Measurements from ENCODE around the gene EFHC2. TPM values are rescaled to one million over a fixed set of nuclear protein-coding genes. Genes with fewer than 3 reads are reported as not detected.
"Not testable (repeated sequence)": the region's sequence is repeated elsewhere in the genome, so short reads cannot be mapped to it uniquely, and the experiment has no call there.

EFHC2 gene
- total RNA-seq, 2 experiments from 2014 or later: 0.25 to 0.34 TPM

DNA sequence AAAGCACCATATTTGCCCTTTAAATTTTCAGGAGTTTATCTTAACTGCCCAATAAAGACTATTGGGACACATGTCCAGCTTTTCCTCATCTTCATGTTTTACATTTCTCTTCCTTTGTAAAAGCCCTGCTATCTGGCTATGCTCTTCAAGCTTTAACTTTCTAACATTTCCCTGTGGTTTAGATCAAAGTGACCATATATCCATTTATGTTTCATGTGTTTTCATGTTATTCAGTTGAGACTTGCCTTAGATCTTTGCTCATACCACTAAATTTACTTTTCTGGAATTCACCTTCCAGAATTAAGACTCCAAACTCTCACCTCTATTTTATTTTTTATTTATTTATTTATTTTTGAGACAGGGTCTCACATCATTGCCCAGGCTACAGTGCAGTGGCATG is 78.5 kb downstream of the EFHC2 start:
- Mint-ChIP-seq H3K27me3 (no peaks in the 10 kb centered on the region), H3K9me3 (no peaks in the 10 kb centered on the region), H3K36me3 (no peaks in the 10 kb centered on the region), H3K4me1 (peaks cover 24% of the 10 kb centered on the region), H3K4me3 (no peak overlapping the region), H3K27ac (peak overlapping the region; percentile 48)
- no peak for DNase-seq

DNA sequence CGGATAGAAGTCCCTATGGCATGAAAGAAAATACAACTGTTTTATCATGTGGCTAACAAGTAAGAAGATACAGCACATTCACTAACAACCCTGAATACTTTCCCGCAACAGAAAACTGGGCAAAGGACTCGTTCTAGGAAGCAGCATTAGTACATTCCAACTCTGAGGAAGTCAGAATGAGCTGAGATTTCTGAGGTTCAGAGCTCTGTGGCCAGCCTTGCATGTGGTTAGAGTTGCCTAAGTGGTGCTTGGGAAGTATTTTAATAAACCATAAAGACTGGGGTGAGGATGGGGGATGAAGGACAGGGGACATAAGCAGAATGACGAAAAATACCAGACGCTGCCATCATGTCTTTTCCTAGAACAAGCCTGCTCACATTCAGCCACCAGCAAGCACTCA is 82.2 kb downstream of the EFHC2 start:
- DNase-seq: no peak
- no peak overlapping the region for H3K4me3 Mint-ChIP-seq
- H3K9me3 Mint-ChIP-seq: peaks cover 3% of the 10 kb centered on the region
- peaks cover 11% of the 10 kb centered on the region for H3K36me3 Mint-ChIP-seq
- H3K27me3 Mint-ChIP-seq: no peaks in the 10 kb centered on the region
- H3K4me1 Mint-ChIP-seq: peaks cover 28% of the 10 kb centered on the region
- H3K27ac Mint-ChIP-seq: no peak overlapping the region

GRCh38 chrX:44260609-44261008 is 82.9 kb downstream of the EFHC2 start:
- peaks cover 25% of the 10 kb centered on the region for H3K4me1 Mint-ChIP-seq
- no peaks in the 10 kb centered on the region for H3K27me3 Mint-ChIP-seq
- peaks cover 17% of the 10 kb centered on the region for H3K36me3 Mint-ChIP-seq
- no peak overlapping the region for H3K27ac Mint-ChIP-seq
- H3K4me3 Mint-ChIP-seq: no peak overlapping the region
- H3K9me3 Mint-ChIP-seq: peaks cover 10% of the 10 kb centered on the region
- DNase-seq: no peak

GRCh38 chrX:44255742-44256141 is 87.7 kb downstream of the EFHC2 start:
- not testable (repeated sequence) for DNase-seq, H3K4me3 Mint-ChIP-seq, H3K27me3 Mint-ChIP-seq, H3K27ac Mint-ChIP-seq
- peaks cover 13% of the 10 kb centered on the region for H3K4me1 Mint-ChIP-seq
- peaks cover 32% of the 10 kb centered on the region for H3K36me3 Mint-ChIP-seq
- H3K9me3 Mint-ChIP-seq: peaks cover 17% of the 10 kb centered on the region

DNA sequence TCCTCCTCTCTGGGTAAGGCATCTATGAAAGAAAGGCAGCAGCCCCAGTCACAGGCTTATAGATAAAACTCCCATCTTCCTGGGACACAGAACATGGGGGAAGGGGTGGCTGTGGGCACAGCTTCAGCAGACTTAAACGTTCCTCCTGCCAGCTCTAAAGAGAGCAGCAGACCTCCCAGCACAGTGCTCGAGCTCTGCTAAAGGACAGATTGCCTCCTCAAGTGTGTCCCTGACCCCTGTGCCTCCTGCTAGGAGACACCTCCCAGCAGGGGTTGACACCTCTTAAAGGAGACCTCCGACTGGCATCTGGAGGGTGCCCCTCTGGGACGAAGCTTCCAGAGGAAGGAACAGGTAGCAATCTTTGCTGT is 89.9 kb downstream of the EFHC2 start:
- H3K9me3 Mint-ChIP-seq: peaks cover 18% of the 10 kb centered on the region
- peak overlapping the region; percentile 80 for H3K27ac Mint-ChIP-seq
- peaks cover 3% of the 10 kb centered on the region for H3K4me1 Mint-ChIP-seq
- H3K27me3 Mint-ChIP-seq: no peaks in the 10 kb centered on the region
- no peak overlapping the region for H3K4me3 Mint-ChIP-seq
- no peak for DNase-seq
- H3K36me3 Mint-ChIP-seq: peaks cover 32% of the 10 kb centered on the region

DNA sequence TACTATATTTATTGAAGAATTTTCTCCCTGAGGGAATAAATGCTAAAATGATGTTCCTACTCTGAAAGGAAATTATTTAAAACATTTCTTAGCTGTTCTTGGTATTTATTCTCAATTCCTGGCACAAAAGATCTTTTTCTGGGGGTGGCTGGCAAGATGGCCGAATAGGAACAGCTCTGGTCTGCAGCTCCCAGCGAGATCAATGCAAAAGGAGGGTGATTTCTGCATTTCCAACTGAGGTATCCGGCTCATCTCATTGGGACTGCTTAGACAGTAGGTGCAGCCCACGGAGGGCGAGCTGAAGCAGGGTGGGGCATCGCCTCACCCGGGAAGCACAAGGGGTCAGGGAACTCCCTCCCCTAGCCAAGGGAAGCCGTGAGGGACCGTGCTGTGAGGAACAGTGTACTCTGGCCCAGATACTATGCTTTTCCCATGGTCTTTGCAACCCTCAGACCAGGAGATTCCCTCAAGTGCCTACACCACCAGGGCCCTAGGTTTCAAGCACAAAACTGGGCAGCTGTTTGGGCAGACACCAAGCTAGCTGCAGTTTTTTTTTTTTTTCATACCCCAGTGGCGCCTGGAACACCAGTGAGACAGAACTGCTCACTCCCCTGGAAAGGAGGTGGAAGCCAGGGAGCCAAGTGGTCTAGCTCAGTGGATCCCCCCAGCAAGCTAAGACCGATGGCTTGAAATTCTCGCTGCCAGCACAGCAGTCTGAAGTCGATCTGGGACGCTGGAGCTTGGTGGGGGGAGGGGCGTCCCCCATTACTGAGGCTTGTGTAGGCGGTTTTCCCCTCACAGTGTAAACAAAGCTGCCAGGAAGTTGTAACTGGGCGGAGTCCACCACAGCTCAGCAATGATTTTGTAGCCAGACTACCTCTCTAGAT is 90.5 kb downstream of the EFHC2 start:
- not testable (repeated sequence) for H3K27me3 Mint-ChIP-seq, H3K4me1 Mint-ChIP-seq, H3K4me3 Mint-ChIP-seq
- peaks cover 18% of the 10 kb centered on the region for H3K9me3 Mint-ChIP-seq
- peaks cover 30% of the 10 kb centered on the region for H3K36me3 Mint-ChIP-seq
- DNase-seq: peak; percentile 33
- H3K27ac Mint-ChIP-seq: peak overlapping the region; percentile 80

DNA sequence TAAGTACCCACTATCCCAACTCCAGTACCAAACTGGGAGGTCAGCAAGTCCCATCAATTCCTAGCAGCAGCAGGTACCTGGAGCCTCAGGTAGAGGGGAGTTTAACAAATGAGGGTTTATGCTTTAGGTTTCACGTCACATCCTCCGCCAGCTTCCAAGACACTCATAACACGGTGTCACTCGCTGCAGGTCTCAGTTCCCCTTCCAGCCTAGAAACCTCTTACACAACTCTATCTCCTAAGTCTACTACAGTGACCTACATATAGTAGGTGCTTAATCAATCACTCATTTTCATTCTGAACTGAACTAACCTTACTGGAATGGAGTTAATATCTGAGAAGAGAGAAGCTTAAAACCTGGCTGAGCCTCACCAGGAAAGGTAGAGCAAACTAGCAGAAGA is 96.0 kb downstream of the EFHC2 start:
- H3K27me3 Mint-ChIP-seq: no peaks in the 10 kb centered on the region
- peaks cover 1% of the 10 kb centered on the region for H3K9me3 Mint-ChIP-seq
- no peak overlapping the region for H3K27ac Mint-ChIP-seq

DNA sequence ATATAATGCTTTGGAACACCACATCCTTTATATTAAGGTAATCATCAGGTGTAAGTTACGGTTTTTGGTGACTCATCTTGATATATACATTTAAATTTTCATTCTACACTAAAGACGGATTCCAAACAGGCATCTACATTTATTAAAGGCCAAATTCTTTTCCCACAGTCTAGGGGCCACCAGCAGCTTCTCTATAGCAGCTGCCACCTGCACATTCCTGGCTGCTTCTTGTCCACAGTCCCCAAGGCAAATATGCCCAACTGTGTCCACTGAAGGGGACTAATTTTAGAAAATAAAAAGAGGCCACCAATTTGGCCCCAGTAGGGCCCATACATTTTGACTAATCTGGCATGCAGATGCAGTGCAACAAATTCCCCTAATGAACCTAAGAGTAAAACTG is 96.6 kb downstream of the EFHC2 start:
- Mint-ChIP-seq H3K27ac (no peak overlapping the region), H3K36me3 (no peaks in the 10 kb centered on the region), H3K4me1 (peaks cover 11% of the 10 kb centered on the region), H3K4me3 (no peak overlapping the region), H3K9me3 (peaks cover 1% of the 10 kb centered on the region), H3K27me3 (no peaks in the 10 kb centered on the region)
- DNase-seq: no peak

More for the DNA sequence above, 96.0 kb downstream of the EFHC2 start:
- Mint-ChIP-seq H3K4me3 (no peak overlapping the region), H3K36me3 (no peaks in the 10 kb centered on the region), H3K4me1 (peaks cover 11% of the 10 kb centered on the region)
- no peak for DNase-seq

DNA sequence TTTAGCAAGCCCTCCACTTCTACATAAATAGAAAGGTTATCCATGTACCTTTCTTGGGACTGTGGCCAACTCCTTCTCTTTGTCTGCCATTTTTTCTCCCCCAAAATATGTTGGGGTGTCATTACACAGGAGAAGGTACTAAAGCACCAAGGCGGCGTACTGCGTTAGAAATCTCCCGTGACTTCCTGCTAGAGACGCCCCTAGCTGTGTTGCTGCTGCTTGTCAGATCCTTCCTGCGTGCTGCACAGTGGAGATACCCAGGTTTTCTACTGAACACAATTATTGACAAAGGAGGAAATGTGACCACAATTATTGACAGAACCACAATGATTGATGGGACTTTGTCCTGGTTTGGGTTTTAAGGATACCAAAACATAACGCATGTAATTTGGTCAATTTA is 97.7 kb downstream of the EFHC2 start:
- DNase-seq: peak; percentile 6
- H3K4me1 Mint-ChIP-seq: peaks cover 11% of the 10 kb centered on the region
- H3K4me3 Mint-ChIP-seq: no peak overlapping the region
- H3K9me3 Mint-ChIP-seq: peaks cover 1% of the 10 kb centered on the region
- no peaks in the 10 kb centered on the region for H3K27me3 Mint-ChIP-seq
- H3K27ac Mint-ChIP-seq: peak overlapping the region; percentile 62
- no peaks in the 10 kb centered on the region for H3K36me3 Mint-ChIP-seq

DNA sequence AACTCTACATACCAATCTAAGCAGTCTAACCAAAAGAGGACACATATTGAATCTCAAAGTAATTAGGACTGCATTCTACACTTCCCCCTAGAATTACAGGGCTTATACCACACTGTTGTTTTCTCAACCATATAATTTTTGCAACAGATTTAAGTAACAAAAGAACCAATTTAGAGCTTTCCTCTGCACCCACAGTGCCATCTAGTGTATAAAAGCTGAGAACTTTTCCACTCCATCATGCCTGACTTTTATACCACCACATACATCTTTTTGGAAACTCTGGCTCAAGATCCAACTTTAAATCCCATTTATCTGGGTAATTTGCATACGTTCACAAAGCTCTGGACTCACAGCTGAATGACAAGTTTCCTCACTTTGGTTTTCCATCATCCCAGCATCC is 99.5 kb downstream of the EFHC2 start:
- no peak for DNase-seq
- Mint-ChIP-seq H3K27me3 (no peaks in the 10 kb centered on the region), H3K4me3 (no peak overlapping the region), H3K27ac (no peak overlapping the region), H3K9me3 (no peaks in the 10 kb centered on the region), H3K36me3 (no peaks in the 10 kb centered on the region), H3K4me1 (peaks cover 11% of the 10 kb centered on the region)

DNA sequence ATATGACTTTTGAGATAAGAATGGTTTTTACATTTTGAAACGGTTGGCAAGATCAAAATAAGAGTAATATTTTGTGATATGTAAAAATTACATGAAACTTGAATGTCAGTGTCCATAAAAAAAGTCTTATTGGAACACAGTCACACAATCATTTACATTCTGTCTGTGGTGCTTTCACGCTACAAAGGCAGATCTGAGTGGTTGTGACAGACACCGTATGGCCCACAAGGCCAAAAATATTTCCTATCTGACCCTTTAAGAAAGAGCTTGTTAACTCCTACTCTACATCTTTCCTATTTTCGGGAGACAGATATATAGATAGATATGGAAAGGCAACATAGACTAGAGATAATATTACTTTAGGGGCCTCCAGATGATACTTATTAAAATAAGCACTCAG is 101.9 kb downstream of the EFHC2 start:
- DNase-seq: no peak
- H3K36me3 Mint-ChIP-seq: no peaks in the 10 kb centered on the region
- H3K27ac Mint-ChIP-seq: no peak overlapping the region
- H3K27me3 Mint-ChIP-seq: no peaks in the 10 kb centered on the region
- no peak overlapping the region for H3K4me3 Mint-ChIP-seq
- peaks cover 11% of the 10 kb centered on the region for H3K4me1 Mint-ChIP-seq
- H3K9me3 Mint-ChIP-seq: no peaks in the 10 kb centered on the region

DNA sequence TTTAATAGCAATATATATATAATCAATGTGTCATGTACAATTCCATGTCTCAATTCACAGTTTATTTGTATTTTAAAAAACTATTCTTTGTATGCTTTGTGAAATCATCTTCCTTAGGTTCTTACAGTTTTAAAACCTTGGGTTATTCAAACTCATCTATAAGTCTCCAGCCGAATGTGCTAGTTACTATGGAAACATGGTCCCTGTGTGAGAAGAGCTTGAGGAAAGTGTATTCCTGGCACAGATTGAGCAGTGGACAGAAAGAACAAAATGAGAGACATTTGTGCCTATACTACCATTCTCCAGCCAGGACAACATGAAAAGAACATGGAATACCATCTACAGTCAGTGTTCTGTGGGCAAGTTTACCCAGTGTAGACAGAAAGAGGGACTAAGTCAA is 103.4 kb downstream of the EFHC2 start:
- Mint-ChIP-seq H3K27ac (no peak overlapping the region), H3K27me3 (no peaks in the 10 kb centered on the region), H3K4me1 (peaks cover 8% of the 10 kb centered on the region), H3K36me3 (no peaks in the 10 kb centered on the region), H3K4me3 (no peak overlapping the region), H3K9me3 (no peaks in the 10 kb centered on the region)
- DNase-seq: no peak

GRCh38 chrX:44239036-44239435 is 104.4 kb downstream of the EFHC2 start:
- H3K27ac Mint-ChIP-seq: no peak overlapping the region
- H3K9me3 Mint-ChIP-seq: no peaks in the 10 kb centered on the region
- H3K36me3 Mint-ChIP-seq: no peaks in the 10 kb centered on the region
- peaks cover 6% of the 10 kb centered on the region for H3K4me1 Mint-ChIP-seq
- no peak for DNase-seq
- H3K27me3 Mint-ChIP-seq: no peaks in the 10 kb centered on the region
- no peak overlapping the region for H3K4me3 Mint-ChIP-seq

DNA sequence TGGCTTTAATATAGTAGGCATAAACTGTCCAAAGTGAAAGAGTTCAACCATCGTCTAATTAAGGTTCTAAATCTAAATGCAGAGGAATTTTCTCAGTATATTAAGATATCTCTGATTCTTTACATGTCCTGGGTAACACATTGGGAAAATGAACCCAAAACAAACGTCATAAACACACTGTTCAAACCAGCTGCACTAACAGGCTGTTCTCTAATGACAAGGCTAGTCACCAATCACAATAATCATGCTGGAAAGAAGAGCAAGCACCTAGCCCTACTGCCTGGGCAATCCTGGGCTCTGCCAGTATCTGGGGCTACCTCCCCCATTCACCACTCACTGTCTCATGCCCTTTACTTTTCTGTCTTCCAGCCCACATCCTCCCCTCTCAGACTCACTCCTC is 107.9 kb downstream of the EFHC2 start:
- Mint-ChIP-seq H3K4me3 (no peak overlapping the region), H3K27ac (no peak overlapping the region), H3K27me3 (no peaks in the 10 kb centered on the region), H3K4me1 (peaks cover 2% of the 10 kb centered on the region), H3K36me3 (no peaks in the 10 kb centered on the region), H3K9me3 (no peaks in the 10 kb centered on the region)
- no peak for DNase-seq

GRCh38 chrX:44234541-44234940 is 108.9 kb downstream of the EFHC2 start:
- no peaks in the 10 kb centered on the region for H3K9me3 Mint-ChIP-seq

GRCh38 chrX:44234116-44234515 is 109.4 kb downstream of the EFHC2 start:
- Mint-ChIP-seq H3K27me3 (no peaks in the 10 kb centered on the region), H3K36me3 (no peaks in the 10 kb centered on the region), H3K27ac (no peak overlapping the region), H3K9me3 (no peaks in the 10 kb centered on the region), H3K4me3 (no peak overlapping the region), H3K4me1 (peaks cover 2% of the 10 kb centered on the region)
- DNase-seq: no peak

More at GRCh38 chrX:44234541-44234940, 108.9 kb downstream of the EFHC2 start:
- DNase-seq: no peak
- H3K27ac Mint-ChIP-seq: no peak overlapping the region
- H3K36me3 Mint-ChIP-seq: no peaks in the 10 kb centered on the region
- no peak overlapping the region for H3K4me3 Mint-ChIP-seq
- H3K27me3 Mint-ChIP-seq: no peaks in the 10 kb centered on the region
- H3K4me1 Mint-ChIP-seq: peaks cover 2% of the 10 kb centered on the region
